ENCODE measurements around the gene LHFPL3.

LHFPL3 gene

DNA sequence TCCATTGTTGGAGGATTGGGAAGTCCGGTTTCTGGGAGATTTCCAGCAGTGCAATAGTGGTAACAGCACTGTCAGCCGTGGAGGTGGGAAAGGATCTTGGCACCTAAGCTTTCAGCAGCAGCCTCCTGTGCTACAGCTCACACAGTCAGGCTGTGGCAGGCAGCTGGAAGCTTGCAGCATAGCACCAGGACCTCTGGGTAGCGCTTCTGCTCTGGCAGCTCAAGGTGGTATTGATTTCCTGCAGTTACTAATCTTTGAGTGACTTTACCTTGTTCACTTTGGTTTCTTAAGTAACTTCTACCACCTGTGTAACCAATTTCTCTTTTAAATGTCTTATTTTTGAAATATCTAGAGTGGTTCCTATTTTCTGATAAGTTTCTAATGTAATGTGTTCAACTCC is 130.5 kb downstream of the LHFPL3 start:
- DNase-seq (ENCODE audit: low read depth), result no peak
- H3K4me3 ChIP-seq (ENCODE audit: low read depth, low read length), result no peak overlapping the region

DNA sequence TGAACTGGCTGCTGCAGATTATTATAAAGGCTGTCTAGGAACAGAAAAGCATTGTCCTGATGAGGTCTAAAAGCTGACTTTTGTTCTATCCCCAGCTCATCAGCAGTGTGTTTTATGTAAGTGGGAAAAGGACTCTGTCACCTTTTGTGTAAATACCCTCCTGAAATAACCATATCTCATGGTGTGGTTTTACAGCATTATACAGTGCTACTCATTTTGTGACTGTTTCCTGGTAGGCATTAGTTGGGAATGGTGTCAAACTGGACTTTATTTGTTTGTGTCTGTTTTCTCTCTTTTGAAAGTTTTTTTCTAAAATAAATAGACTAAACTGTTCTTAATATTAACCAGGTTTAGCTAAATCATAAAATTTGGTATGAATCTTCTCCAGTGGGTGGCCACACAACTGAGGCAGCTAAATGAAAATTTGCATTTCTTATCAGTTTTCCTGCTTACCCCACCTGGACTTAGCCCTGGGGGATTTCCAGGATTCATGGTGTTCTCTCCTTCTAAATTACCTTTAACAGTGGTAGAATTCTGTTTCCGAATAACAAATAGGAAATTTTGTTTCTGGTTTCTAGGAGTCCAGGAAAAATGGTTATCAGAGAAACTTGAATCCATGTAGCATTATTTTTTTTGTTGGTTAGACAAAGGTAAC is 140.9 kb downstream of the LHFPL3 start:
- TF ChIP-seq, protein P1, sequence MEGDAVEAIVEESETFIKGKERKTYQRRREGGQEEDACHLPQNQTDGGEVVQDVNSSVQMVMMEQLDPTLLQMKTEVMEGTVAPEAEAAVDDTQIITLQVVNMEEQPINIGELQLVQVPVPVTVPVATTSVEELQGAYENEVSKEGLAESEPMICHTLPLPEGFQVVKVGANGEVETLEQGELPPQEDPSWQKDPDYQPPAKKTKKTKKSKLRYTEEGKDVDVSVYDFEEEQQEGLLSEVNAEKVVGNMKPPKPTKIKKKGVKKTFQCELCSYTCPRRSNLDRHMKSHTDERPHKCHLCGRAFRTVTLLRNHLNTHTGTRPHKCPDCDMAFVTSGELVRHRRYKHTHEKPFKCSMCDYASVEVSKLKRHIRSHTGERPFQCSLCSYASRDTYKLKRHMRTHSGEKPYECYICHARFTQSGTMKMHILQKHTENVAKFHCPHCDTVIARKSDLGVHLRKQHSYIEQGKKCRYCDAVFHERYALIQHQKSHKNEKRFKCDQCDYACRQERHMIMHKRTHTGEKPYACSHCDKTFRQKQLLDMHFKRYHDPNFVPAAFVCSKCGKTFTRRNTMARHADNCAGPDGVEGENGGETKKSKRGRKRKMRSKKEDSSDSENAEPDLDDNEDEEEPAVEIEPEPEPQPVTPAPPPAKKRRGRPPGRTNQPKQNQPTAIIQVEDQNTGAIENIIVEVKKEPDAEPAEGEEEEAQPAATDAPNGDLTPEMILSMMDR (IDR thresholded peaks at IDR 0.05; ENCODE audit: low read depth, low read length), result no peak
- no peak for TF ChIP-seq POLR2A (IDR thresholded peaks at IDR 0.05; ENCODE audit: extremely low read depth, insufficient read length)
- no peak for TF ChIP-seq MYC (IDR thresholded peaks at IDR 0.05; ENCODE audit: low read depth, low read length)
- TF ChIP-seq, protein P2, sequence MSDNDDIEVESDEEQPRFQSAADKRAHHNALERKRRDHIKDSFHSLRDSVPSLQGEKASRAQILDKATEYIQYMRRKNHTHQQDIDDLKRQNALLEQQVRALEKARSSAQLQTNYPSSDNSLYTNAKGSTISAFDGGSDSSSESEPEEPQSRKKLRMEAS (IDR thresholded peaks at IDR 0.05; ENCODE audit: low read depth, low read length), result no peak
- H3K4me3 ChIP-seq (ENCODE audit: low read depth, low read length), result no peak overlapping the region
- no peak for DNase-seq (ENCODE audit: low read depth)

More for the DNA sequence above, 130.5 kb downstream of the LHFPL3 start:
- TF ChIP-seq MYC (IDR thresholded peaks at IDR 0.05; ENCODE audit: low read depth, low read length), result no peak
- TF ChIP-seq, protein P1 (IDR thresholded peaks at IDR 0.05; ENCODE audit: low read depth, low read length), result no peak
- TF ChIP-seq, protein P2 (IDR thresholded peaks at IDR 0.05; ENCODE audit: low read depth, low read length), result no peak
- TF ChIP-seq POLR2A (IDR thresholded peaks at IDR 0.05; ENCODE audit: extremely low read depth, insufficient read length), result no peak

DNA sequence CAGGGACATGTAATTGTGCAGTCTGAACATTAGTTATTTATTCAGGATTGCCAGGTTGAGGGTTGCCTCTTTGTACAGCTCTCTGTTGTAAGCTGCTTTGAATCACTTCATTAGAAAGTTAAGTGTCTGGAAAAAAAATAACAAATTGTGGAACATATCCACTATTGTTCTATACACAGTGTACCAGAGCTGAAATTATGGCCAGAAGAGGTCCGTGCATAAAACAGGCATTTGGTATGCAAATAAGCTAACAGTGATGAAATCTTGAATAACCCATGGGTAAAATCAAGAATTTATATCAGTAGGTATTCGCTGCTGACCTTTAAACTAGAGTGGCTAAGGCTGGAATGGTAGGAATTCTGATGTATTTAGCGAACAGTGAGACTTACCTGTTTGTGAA is 152.1 kb downstream of the LHFPL3 start:
- no peak overlapping the region for H3K4me3 ChIP-seq (ENCODE audit: low read depth, low read length)
- no peak for TF ChIP-seq MYC (IDR thresholded peaks at IDR 0.05; ENCODE audit: low read depth, low read length)
- TF ChIP-seq, protein P1 (IDR thresholded peaks at IDR 0.05; ENCODE audit: low read depth, low read length), result no peak
- TF ChIP-seq, protein P2 (IDR thresholded peaks at IDR 0.05; ENCODE audit: low read depth, low read length), result no peak
- TF ChIP-seq POLR2A (IDR thresholded peaks at IDR 0.05; ENCODE audit: extremely low read depth, insufficient read length), result no peak
- DNase-seq (ENCODE audit: low read depth), result no peak

DNA sequence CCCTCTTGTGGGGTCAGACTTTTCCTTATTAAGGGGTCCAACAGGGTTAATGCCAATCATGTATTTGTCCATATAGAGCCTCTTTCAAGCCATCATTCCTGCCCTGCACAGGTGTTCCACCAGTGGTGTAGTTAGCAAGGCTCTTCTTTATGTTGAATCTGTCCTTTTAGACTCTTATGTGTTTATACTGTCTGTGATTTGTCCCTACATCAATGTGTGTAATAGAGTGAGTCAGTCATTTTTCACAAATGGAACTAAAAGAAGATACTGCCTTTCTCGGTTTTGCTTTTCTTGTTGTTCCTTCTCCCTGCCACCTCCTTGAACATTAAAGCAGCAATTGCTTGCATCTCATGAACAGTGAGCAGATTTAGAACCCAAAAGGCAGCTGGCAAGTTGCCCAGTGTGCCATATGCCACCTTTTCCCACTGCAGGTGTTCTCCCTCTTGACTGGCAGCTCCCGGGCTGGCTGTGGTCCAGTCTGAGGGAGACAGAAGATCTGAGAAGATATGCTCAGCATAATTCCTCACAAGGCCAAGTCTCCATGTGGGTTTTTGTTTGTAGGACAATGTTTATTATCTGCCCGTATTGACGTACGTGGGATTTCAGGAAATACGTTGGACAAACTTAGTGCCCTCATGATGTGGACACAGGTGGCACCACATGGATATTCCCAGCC is 154.1 kb downstream of the LHFPL3 start:
- TF ChIP-seq POLR2A (IDR thresholded peaks at IDR 0.05; ENCODE audit: extremely low read depth, insufficient read length) (no peak), MYC (IDR thresholded peaks at IDR 0.05; ENCODE audit: low read depth, low read length) (no peak)
- TF ChIP-seq, protein P1 (IDR thresholded peaks at IDR 0.05; ENCODE audit: low read depth, low read length), result no peak
- TF ChIP-seq, protein P2 (IDR thresholded peaks at IDR 0.05; ENCODE audit: low read depth, low read length), result no peak
- H3K4me3 ChIP-seq (ENCODE audit: low read depth, low read length), result no peak overlapping the region
- no peak for DNase-seq (ENCODE audit: low read depth)

DNA sequence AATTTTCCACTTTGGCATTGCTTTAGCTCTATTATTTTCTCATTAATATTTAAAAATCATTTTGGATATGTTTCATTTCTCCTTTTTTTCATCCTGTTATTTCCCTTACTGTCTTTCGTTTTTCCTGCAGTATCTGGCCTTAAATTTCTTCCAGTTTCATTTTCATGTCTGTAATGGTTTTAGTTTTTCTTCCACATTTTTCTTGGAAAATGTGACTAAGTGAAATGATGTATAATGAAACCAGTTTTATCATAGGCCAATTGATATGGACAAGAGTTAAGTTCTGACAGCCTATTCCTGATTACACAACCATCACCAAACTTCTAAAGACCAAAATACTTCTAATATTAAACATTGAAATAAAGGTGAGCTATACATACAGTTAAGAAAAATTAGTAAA is 158.5 kb downstream of the LHFPL3 start:
- no peak for DNase-seq (ENCODE audit: low read depth)
- TF ChIP-seq POLR2A (IDR thresholded peaks at IDR 0.05; ENCODE audit: extremely low read depth, insufficient read length), result no peak
- TF ChIP-seq, protein P1 (IDR thresholded peaks at IDR 0.05; ENCODE audit: low read depth, low read length), result no peak
- TF ChIP-seq MYC (IDR thresholded peaks at IDR 0.05; ENCODE audit: low read depth, low read length), result no peak
- TF ChIP-seq, protein P2 (IDR thresholded peaks at IDR 0.05; ENCODE audit: low read depth, low read length), result no peak
- no peak overlapping the region for H3K4me3 ChIP-seq (ENCODE audit: low read depth, low read length)
